Smooth muscle cell (in vitro differentiated cells): ENCODE measurements around the gene MAP4K4. TPM values are rescaled to one million over a fixed set of nuclear protein-coding genes. Genes with fewer than 3 reads are reported as not detected.

Source experiments
- DNase-seq: peaks from one replicate; lab custom pipeline; 2025; ENCODE audit not compliant: unreplicated experiment; lab: John Stamatoyannopoulos, UW
- H2AFZ ChIP-seq: fragments of 200-600 bp; sonication (generic); 2 replicates; pipeline ENCODE4 v1.6.0; 2016; ENCODE audit warnings: antibody characterized with exemption, low read depth, mild to moderate bottlenecking
- H3F3A ChIP-seq: fragments of 200-600 bp; sonication (generic); 2 replicates; pipeline ENCODE4 v1.6.0; 2017; ENCODE audit warnings: antibody characterized with exemption, low read depth
- H3K27ac ChIP-seq: fragments of 200-600 bp; sonication (generic); 2 replicates; pipeline ENCODE4 v1.5.1; 2016; ENCODE audit warnings: low read depth, mild to moderate bottlenecking
- H3K27me3 ChIP-seq: fragments of 200-600 bp; sonication (generic); 2 replicates; pipeline ENCODE4 v1.6.1; 2016; ENCODE audit warnings: low read depth, mild to moderate bottlenecking
- H3K36me3 ChIP-seq: fragments of 200-600 bp; sonication (generic); 2 replicates; pipeline ENCODE4 v1.5.1; 2016; ENCODE audit warnings: low read depth
- H3K4me1 ChIP-seq: fragments of 200-600 bp; sonication (generic); 2 replicates; pipeline ENCODE4 v1.5.1; 2016; ENCODE audit warnings: low read depth
- H3K4me2 ChIP-seq: fragments of 200-600 bp; sonication (generic); 2 replicates; pipeline ENCODE4 v1.6.0; 2016; ENCODE audit warnings: mild to moderate bottlenecking
- H3K4me3 ChIP-seq: fragments of 200-600 bp; sonication (generic); 2 replicates; pipeline ENCODE4 v1.5.1; 2016; ENCODE audit warnings: mild to moderate bottlenecking
- H3K79me2 ChIP-seq: fragments of 200-600 bp; sonication (generic); 2 replicates; pipeline ENCODE4 v1.6.0; 2016; ENCODE audit warnings: low read depth, mild to moderate bottlenecking
- H3K9ac ChIP-seq: fragments of 200-600 bp; sonication (generic); 2 replicates; pipeline ENCODE4 v1.6.0; 2016; ENCODE audit warnings: low read depth
- H3K9me3 ChIP-seq: fragments of 200-600 bp; sonication (generic); replicated peaks from 2 replicates; pipeline ENCODE4 v1.5.1; 2016; ENCODE audit warnings: low read depth
- H4K20me1 ChIP-seq: fragments of 200-600 bp; sonication (generic); 2 replicates; pipeline ENCODE4 v1.6.0; 2016; ENCODE audit warnings: low read depth
- CTCF ChIP-seq: fragments of 200-600 bp; sonication (generic); IDR thresholded peaks from 2 replicates; pipeline ENCODE4 v1.5.1; 2017; ENCODE audit warnings: borderline replicate concordance, mild to moderate bottlenecking, antibody characterized with exemption; ENCODE audit not compliant: insufficient read depth, poor library complexity, severe bottlenecking
- WGBS: methylation state at CpG from one replicate; pipeline ENCODE4 v1.1.7; 2016; ENCODE audit warnings: low lambda C conversion rate; 5-methylcytosine and 5-hydroxymethylcytosine counted together
- polyA plus RNA-seq: library from polyadenylated mRNA; unstranded; fragments of >200 nt; fragmentation: Nextera tagmentation; extraction: Ambion mirVana; gene quantifications from 2 replicates; pipeline ENCODE4 v1.2.1, GENCODE V29; 2016
- total RNA-seq: library from RNA; depleted of rRNA; stranded (reverse); fragments of >200 nt; gene quantifications from 2 replicates; pipeline ENCODE4 v1.2.3, GENCODE V29; 2014

MAP4K4 gene
- total and polyA plus RNA-seq, 2 experiments from 2014 or later, result 68.9 to 107 TPM

GRCh38 chr2:101672047-101672446 lies 25.5 kb upstream of the MAP4K4 start:
- DNase-seq, result no peak
- no peaks in the 10 kb centered on the region for H4K20me1 ChIP-seq
- no peak overlapping the region for H2AFZ ChIP-seq
- no peaks in the 10 kb centered on the region for H3K36me3 ChIP-seq
- H3K27ac ChIP-seq, result no peak overlapping the region
- WGBS, result 56% methylated on average over 2 of the region's 2 CpGs
- no peak overlapping the region for H3K4me2 ChIP-seq
- no peaks in the 10 kb centered on the region for H3K4me1 ChIP-seq
- no peak overlapping the region for H3K4me3 ChIP-seq
- no peaks in the 10 kb centered on the region for H3K9me3 ChIP-seq
- no peak overlapping the region for H3K9ac ChIP-seq
- H3K27me3 ChIP-seq, result no peaks in the 10 kb centered on the region
- TF ChIP-seq CTCF, result no peak
- H3F3A ChIP-seq, result no peaks in the 10 kb centered on the region
- no peaks in the 10 kb centered on the region for H3K79me2 ChIP-seq

GRCh38 chr2:101673920-101674319 lies 23.6 kb upstream of the MAP4K4 start:
- no peak for DNase-seq
- H3K9me3 ChIP-seq, result no peaks in the 10 kb centered on the region
- TF ChIP-seq CTCF, result no peak
- H4K20me1 ChIP-seq, result no peaks in the 10 kb centered on the region
- no peaks in the 10 kb centered on the region for H3K4me1 ChIP-seq
- no peak overlapping the region for H3K9ac ChIP-seq
- H3F3A ChIP-seq, result no peaks in the 10 kb centered on the region
- no peak overlapping the region for H2AFZ ChIP-seq
- H3K27ac ChIP-seq, result no peak overlapping the region
- WGBS, result 95% methylated on average over 5 of the region's 5 CpGs
- no peaks in the 10 kb centered on the region for H3K27me3 ChIP-seq
- H3K79me2 ChIP-seq, result no peaks in the 10 kb centered on the region
- H3K36me3 ChIP-seq, result no peaks in the 10 kb centered on the region
- no peak overlapping the region for H3K4me2 ChIP-seq
- no peak overlapping the region for H3K4me3 ChIP-seq

GRCh38 chr2:101675512-101675911 lies 22.0 kb upstream of the MAP4K4 start:
- Histone ChIP-seq H3K27ac (no peak overlapping the region), H3K9me3 (no peaks in the 10 kb centered on the region), H4K20me1 (no peaks in the 10 kb centered on the region), H3K79me2 (no peaks in the 10 kb centered on the region), H3K4me3 (no peak overlapping the region), H3K36me3 (no peaks in the 10 kb centered on the region), H3K27me3 (no peaks in the 10 kb centered on the region), H3K4me1 (no peaks in the 10 kb centered on the region), H3F3A (no peaks in the 10 kb centered on the region), H3K4me2 (no peak overlapping the region), H3K9ac (no peak overlapping the region), H2AFZ (no peak overlapping the region)
- 90% methylated on average over 2 of the region's 2 CpGs for WGBS
- no peak for DNase-seq
- no peak for TF ChIP-seq CTCF

DNA sequence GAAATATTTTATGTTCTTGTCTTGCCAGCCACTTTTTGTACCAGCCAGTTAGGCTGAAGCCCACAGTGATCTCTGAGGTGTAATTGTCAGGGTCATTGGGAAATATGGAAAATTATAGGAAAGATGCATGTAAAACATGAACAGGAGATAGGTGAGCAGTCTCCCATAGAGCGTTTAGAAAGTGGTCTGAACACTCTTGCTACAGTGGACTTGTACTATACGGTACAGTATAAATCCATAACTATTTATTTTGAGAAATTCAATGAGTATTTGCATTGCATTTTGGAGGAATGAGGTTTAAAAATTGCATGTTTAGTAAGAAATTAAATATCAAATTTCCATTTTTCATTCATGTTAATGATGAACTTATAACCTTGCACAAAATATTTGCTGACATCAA lies 20.8 kb upstream of the MAP4K4 start:
- Histone ChIP-seq H3K4me3 (no peak overlapping the region), H3K9ac (no peak overlapping the region), H4K20me1 (no peaks in the 10 kb centered on the region), H3K4me2 (no peak overlapping the region), H2AFZ (no peak overlapping the region), H3K27me3 (no peaks in the 10 kb centered on the region), H3K9me3 (no peaks in the 10 kb centered on the region), H3K4me1 (no peaks in the 10 kb centered on the region), H3K27ac (no peak overlapping the region), H3K79me2 (no peaks in the 10 kb centered on the region), H3F3A (no peaks in the 10 kb centered on the region), H3K36me3 (no peaks in the 10 kb centered on the region)
- 91% methylated on average over 2 of the region's 2 CpGs for WGBS
- DNase-seq, result no peak
- no peak for TF ChIP-seq CTCF
